Immature natural killer cell (primary cell): ENCODE data around the gene ZNF555. TPM values are rescaled to one million over a fixed set of nuclear protein-coding genes. Genes with fewer than 3 reads are reported as not detected.
A peak's percentile ranks its signal among the peaks of the same experiment; 100 is the strongest.

ENCODE experiments used
- DNase-seq, 3 donors: peaks; one replicate each; pipeline ENCODE4 v3.0.0; 2022; ENCODE audit warnings: mixed read lengths in 1 of 3
- H3K27ac Mint-ChIP-seq, 6 donors: one replicate each; pipeline ENCODE4 v1.8.0; 2020; ENCODE audit warnings: mixed read lengths in 6 of 6, mild to moderate bottlenecking in 5 of 6, inconsistent platforms in 4 of 6, moderate library complexity in 3 of 6
- H3K27me3 Mint-ChIP-seq, 3 donors: one replicate each; pipeline ENCODE4 v1.8.0; 2020 to 2021; ENCODE audit warnings: low read depth in 3 of 3, mild to moderate bottlenecking in 3 of 3, mixed read lengths in 3 of 3, moderate library complexity in 3 of 3, inconsistent platforms in 1 of 3
- H3K36me3 Mint-ChIP-seq, 3 donors: one replicate each; pipeline ENCODE4 v1.8.0; 2020; ENCODE audit warnings: mixed read lengths in 3 of 3, inconsistent platforms in 2 of 3, mild to moderate bottlenecking in 2 of 3
- H3K4me1 Mint-ChIP-seq, 2 donors: one replicate each; pipeline ENCODE4 v1.8.0; 2020; ENCODE audit warnings: inconsistent platforms in 2 of 2, mild to moderate bottlenecking in 2 of 2, mixed read lengths in 2 of 2, moderate library complexity in 1 of 2
- H3K4me3 Mint-ChIP-seq, 5 donors: one replicate each; pipeline ENCODE4 v1.8.0; 2020; ENCODE audit warnings: mild to moderate bottlenecking in 5 of 5, mixed read lengths in 5 of 5, inconsistent platforms in 3 of 5, moderate library complexity in 3 of 5
- H3K9me3 Mint-ChIP-seq, 6 donors: one replicate each; pipeline ENCODE4 v1.8.0; 2020; ENCODE audit warnings: mild to moderate bottlenecking in 6 of 6, mixed read lengths in 6 of 6, inconsistent platforms in 4 of 6, moderate library complexity in 3 of 6
- polyA plus RNA-seq, 3 donors: library from polyadenylated mRNA; unstranded; fragments of 300-500 nt; fragmentation: Illumina TruSeq; gene quantifications; one replicate each; pipeline ENCODE4 v1.2.3, GENCODE V29; 2021

ZNF555 gene
- polyA plus RNA-seq, 3 donors from 2014 or later: 3.2 to 7.1 (median 3.8) TPM

GRCh38 chr19:2823646-2824045, 17.6 kb upstream of the ZNF555 start:
- no peak overlapping the region for H3K4me3 Mint-ChIP-seq
- peaks cover 6 to 13% (median 10%) of the 10 kb centered on the region in 3 donors for H3K36me3 Mint-ChIP-seq
- DNase-seq: no peak
- H3K4me1 Mint-ChIP-seq: peaks cover 6 to 10% of the 10 kb centered on the region in 2 donors
- H3K27me3 Mint-ChIP-seq: peaks cover 0 to 4% (median 3%) of the 10 kb centered on the region in 3 donors
- peaks cover 0 to 2% (median 0%) of the 10 kb centered on the region in 6 donors for H3K9me3 Mint-ChIP-seq
- H3K27ac Mint-ChIP-seq: no peak overlapping the region

- Mint-ChIP-seq H3K4me1 (peaks cover 6 to 10% of the 10 kb centered on the region in 2 donors), H3K27me3 (peaks cover 0 to 4% (median 3%) of the 10 kb centered on the region in 3 donors), H3K4me3 (no peak overlapping the region), H3K9me3 (peaks cover 0 to 2% (median 0%) of the 10 kb centered on the region in 6 donors), H3K27ac (no peak overlapping the region), H3K36me3 (peaks cover 6 to 14% (median 10%) of the 10 kb centered on the region in 3 donors)
- DNase-seq: no peak
Measured at GRCh38 chr19:2824129-2824528, 17.1 kb upstream of the ZNF555 start.

GRCh38 chr19:2827022-2827421, 14.3 kb upstream of the ZNF555 start:
- no peak for DNase-seq
- Mint-ChIP-seq H3K9me3 (peaks cover 0 to 2% (median 0%) of the 10 kb centered on the region in 6 donors), H3K4me3 (no peak overlapping the region)

GRCh38 chr19:2827840-2828489, 13.3 kb upstream of the ZNF555 start:
- Mint-ChIP-seq H3K9me3 (peaks cover 2 to 10% (median 5%) of the 10 kb centered on the region in 6 donors), H3K27me3 (peaks cover 0 to 5% (median 2%) of the 10 kb centered on the region in 3 donors), H3K27ac (peak overlapping the region in 1 of 6 donors; percentile 30), H3K36me3 (peaks cover 9 to 23% (median 17%) of the 10 kb centered on the region in 3 donors), H3K4me1 (peaks cover 0 to 3% of the 10 kb centered on the region in 2 donors), H3K4me3 (no peak overlapping the region)
- no peak for DNase-seq

More at GRCh38 chr19:2827022-2827421, 14.3 kb upstream of the ZNF555 start:
- H3K4me1 Mint-ChIP-seq: peaks cover 0 to 3% of the 10 kb centered on the region in 2 donors
- peaks cover 0 to 6% (median 2%) of the 10 kb centered on the region in 3 donors for H3K27me3 Mint-ChIP-seq
- peaks cover 6 to 14% (median 14%) of the 10 kb centered on the region in 3 donors for H3K36me3 Mint-ChIP-seq
- H3K27ac Mint-ChIP-seq: no peak overlapping the region

GRCh38 chr19:2834294-2834871, 6.9 kb upstream of the ZNF555 start:
- peaks cover 26 to 36% (median 33%) of the 10 kb centered on the region in 3 donors for H3K36me3 Mint-ChIP-seq
- no peaks in the 10 kb centered on the region for H3K4me1 Mint-ChIP-seq
- no peak for DNase-seq
- no peak overlapping the region for H3K27ac Mint-ChIP-seq
- H3K27me3 Mint-ChIP-seq: peaks cover 2 to 4% (median 2%) of the 10 kb centered on the region in 3 donors
- H3K4me3 Mint-ChIP-seq: no peak overlapping the region
- H3K9me3 Mint-ChIP-seq: peaks cover 21 to 45% (median 38%) of the 10 kb centered on the region in 6 donors

GRCh38 chr19:2837430-2837829, 3.8 kb upstream of the ZNF555 start:
- peaks cover 11 to 12% of the 10 kb centered on the region in 2 donors for H3K4me1 Mint-ChIP-seq
- peaks cover 6 to 10% (median 7%) of the 10 kb centered on the region in 3 donors for H3K27me3 Mint-ChIP-seq
- DNase-seq: no peak
- H3K9me3 Mint-ChIP-seq: peaks cover 23 to 45% (median 37%) of the 10 kb centered on the region in 6 donors
- no peak overlapping the region for H3K27ac Mint-ChIP-seq
- peaks cover 26 to 33% (median 29%) of the 10 kb centered on the region in 3 donors for H3K36me3 Mint-ChIP-seq
- H3K4me3 Mint-ChIP-seq: no peak overlapping the region

GRCh38 chr19:2841855-2842574, 740 bp downstream of the ZNF555 start:
- peaks cover 4 to 9% (median 9%) of the 10 kb centered on the region in 3 donors for H3K27me3 Mint-ChIP-seq
- H3K36me3 Mint-ChIP-seq: peaks cover 0 to 7% (median 6%) of the 10 kb centered on the region in 3 donors
- DNase-seq: no peak
- peaks cover 0 to 4% (median 2%) of the 10 kb centered on the region in 6 donors for H3K9me3 Mint-ChIP-seq
- peak overlapping the region; percentile 75 to 84 (median 78) for H3K4me3 Mint-ChIP-seq
- peaks cover 19 to 22% of the 10 kb centered on the region in 2 donors for H3K4me1 Mint-ChIP-seq
- H3K27ac Mint-ChIP-seq: peak overlapping the region in 2 of 6 donors; percentile 19 to 61

- DNase-seq: no peak
- Mint-ChIP-seq H3K27ac (no peak overlapping the region), H3K4me1 (peaks cover 25 to 26% of the 10 kb centered on the region in 2 donors), H3K4me3 (no peak overlapping the region), H3K27me3 (peaks cover 4 to 9% (median 9%) of the 10 kb centered on the region in 3 donors), H3K36me3 (peaks cover 4 to 12% (median 12%) of the 10 kb centered on the region in 3 donors), H3K9me3 (peaks cover 0 to 3% (median 1%) of the 10 kb centered on the region in 6 donors)
Measured at GRCh38 chr19:2845107-2845506, 3.8 kb downstream of the ZNF555 start.

- Mint-ChIP-seq H3K27me3 (peaks cover 0 to 5% (median 3%) of the 10 kb centered on the region in 3 donors), H3K36me3 (peaks cover 16 to 24% (median 23%) of the 10 kb centered on the region in 3 donors), H3K9me3 (peaks cover 0 to 12% (median 6%) of the 10 kb centered on the region in 6 donors), H3K4me1 (peaks cover 26 to 27% of the 10 kb centered on the region in 2 donors), H3K27ac (no peak overlapping the region), H3K4me3 (no peak overlapping the region)
- DNase-seq: no peak
Measured at GRCh38 chr19:2846180-2846894, 5.1 kb downstream of the ZNF555 start.

GRCh38 chr19:2847507-2847906, 6.2 kb downstream of the ZNF555 start:
- Mint-ChIP-seq H3K27me3 (peaks cover 0 to 5% (median 0%) of the 10 kb centered on the region in 3 donors), H3K4me3 (no peak overlapping the region), H3K27ac (no peak overlapping the region), H3K36me3 (peaks cover 28 to 36% (median 35%) of the 10 kb centered on the region in 3 donors), H3K9me3 (peaks cover 7 to 24% (median 16%) of the 10 kb centered on the region in 6 donors), H3K4me1 (peaks cover 19 to 20% of the 10 kb centered on the region in 2 donors)
- no peak for DNase-seq

GRCh38 chr19:2848616-2849015, 7.3 kb downstream of the ZNF555 start:
- Mint-ChIP-seq H3K9me3 (peaks cover 14 to 35% (median 27%) of the 10 kb centered on the region in 6 donors), H3K36me3 (peaks cover 39 to 47% (median 46%) of the 10 kb centered on the region in 3 donors), H3K27ac (no peak overlapping the region), H3K4me3 (no peak overlapping the region), H3K4me1 (peaks cover 14 to 18% of the 10 kb centered on the region in 2 donors), H3K27me3 (no peaks in the 10 kb centered on the region)
- DNase-seq: no peak

- H3K4me1 Mint-ChIP-seq: peaks cover 14 to 18% of the 10 kb centered on the region in 2 donors
- peaks cover 46 to 56% (median 54%) of the 10 kb centered on the region in 3 donors for H3K36me3 Mint-ChIP-seq
- H3K27me3 Mint-ChIP-seq: no peaks in the 10 kb centered on the region
- H3K4me3 Mint-ChIP-seq: peak overlapping the region in 3 of 5 donors; percentile 7 to 24 (median 12)
- H3K9me3 Mint-ChIP-seq: peaks cover 20 to 49% (median 40%) of the 10 kb centered on the region in 6 donors
- DNase-seq: no peak
- H3K27ac Mint-ChIP-seq: peak overlapping the region in 1 of 6 donors; percentile 4
Measured at GRCh38 chr19:2850256-2850925, 9.1 kb downstream of the ZNF555 start.
